Fibroblast of villous mesenchyme (primary cell): ENCODE results near the gene FBXO9. TPM values are rescaled to one million over a fixed set of nuclear protein-coding genes. Genes with fewer than 3 reads are reported as not detected.
A peak's percentile ranks its signal among the peaks of the same experiment; 100 is the strongest.

Experiments
- DNase-seq: peaks from one replicate; pipeline ENCODE4 v3.0.0-alpha.2; 2010; ENCODE audit warnings: low read depth
- H3K4me3 ChIP-seq: 2 replicates; pipeline ENCODE4 v1.5.1; 2011; ENCODE audit warnings: low read depth, mild to moderate bottlenecking, low read length
- CTCF ChIP-seq: IDR thresholded peaks from 2 replicates; pipeline ENCODE4 v1.5.1; 2012; ENCODE audit warnings: low read depth, mild to moderate bottlenecking, low read length; ENCODE audit not compliant: insufficient read depth
- total RNA-seq: library from RNA; depleted of rRNA; stranded (reverse); fragments of >200 nt; gene quantifications from 2 replicates; pipeline ENCODE4 v1.2.3, GENCODE V29; 2012

Gene FBXO9
- total RNA-seq, 1 donor = 55.3 TPM

- H3K4me3 ChIP-seq = peak overlapping the region; percentile 86
- no peak for TF ChIP-seq CTCF
- DNase-seq = no peak
Observed at GRCh38 chr6:53066874-53067706, 1.9 kb downstream of the FBXO9 start.

- no peak overlapping the region for H3K4me3 ChIP-seq
- DNase-seq = no peak
- TF ChIP-seq CTCF = no peak
Observed at GRCh38 chr6:53067849-53068361, 2.7 kb downstream of the FBXO9 start.

GRCh38 chr6:53069427-53069826 lies 4.2 kb downstream of the FBXO9 start:
- no peak overlapping the region for H3K4me3 ChIP-seq
- no peak for TF ChIP-seq CTCF
- no peak for DNase-seq

- TF ChIP-seq CTCF = no peak
- no peak for DNase-seq
- no peak overlapping the region for H3K4me3 ChIP-seq
Observed at GRCh38 chr6:53070806-53071205, 5.6 kb downstream of the FBXO9 start.

DNA sequence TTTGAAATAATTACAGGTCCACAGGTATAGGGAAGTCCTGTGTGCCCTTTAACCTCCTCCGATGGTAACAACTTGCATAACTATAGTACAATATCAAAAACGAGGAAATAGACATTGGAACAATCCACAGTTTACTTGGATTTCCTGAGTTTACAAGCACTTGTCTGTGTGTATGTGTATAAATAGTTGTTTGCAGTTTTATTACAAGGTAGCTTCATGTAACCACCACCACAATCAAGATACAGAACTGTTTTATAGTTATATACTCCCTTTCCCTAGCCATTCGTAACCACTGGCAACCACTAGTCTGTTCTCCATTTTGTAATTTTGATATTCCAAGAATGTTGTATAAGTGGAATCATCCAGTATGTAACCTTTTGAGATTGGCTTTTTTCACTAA lies 9.1 kb downstream of the FBXO9 start:
- no peak overlapping the region for H3K4me3 ChIP-seq
- TF ChIP-seq CTCF = no peak
- no peak for DNase-seq

DNA sequence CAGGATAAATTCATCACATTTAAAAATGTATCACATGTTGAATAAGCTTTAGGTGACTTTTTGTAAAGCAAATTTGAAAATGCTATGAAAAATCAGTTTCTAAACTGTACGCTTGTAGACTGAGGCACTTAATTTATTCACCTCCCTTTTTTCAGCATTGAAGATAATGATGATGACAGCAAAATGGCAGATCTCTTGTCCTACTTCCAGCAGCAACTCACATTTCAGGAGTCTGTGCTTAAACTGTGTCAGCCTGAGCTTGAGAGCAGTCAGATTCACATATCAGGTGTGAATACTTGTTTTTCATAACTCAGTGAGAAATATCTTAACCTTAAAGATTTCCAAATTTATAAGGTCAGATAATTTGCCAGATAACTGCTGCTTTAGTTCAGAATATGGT lies 15.6 kb downstream of the FBXO9 start:
- no peak for DNase-seq
- TF ChIP-seq CTCF = no peak
- no peak overlapping the region for H3K4me3 ChIP-seq

GRCh38 chr6:53086302-53086701 lies 21.1 kb downstream of the FBXO9 start:
- DNase-seq = no peak
- H3K4me3 ChIP-seq = no peak overlapping the region
- TF ChIP-seq CTCF = no peak
